Measurements from ENCODE around the gene SSBP4. TPM values are rescaled to one million over a fixed set of nuclear protein-coding genes. Genes with fewer than 3 reads are reported as not detected.

Gene SSBP4
- total RNA-seq, 2 donors from 2014 or later, result 71.5 to 120 TPM

DNA sequence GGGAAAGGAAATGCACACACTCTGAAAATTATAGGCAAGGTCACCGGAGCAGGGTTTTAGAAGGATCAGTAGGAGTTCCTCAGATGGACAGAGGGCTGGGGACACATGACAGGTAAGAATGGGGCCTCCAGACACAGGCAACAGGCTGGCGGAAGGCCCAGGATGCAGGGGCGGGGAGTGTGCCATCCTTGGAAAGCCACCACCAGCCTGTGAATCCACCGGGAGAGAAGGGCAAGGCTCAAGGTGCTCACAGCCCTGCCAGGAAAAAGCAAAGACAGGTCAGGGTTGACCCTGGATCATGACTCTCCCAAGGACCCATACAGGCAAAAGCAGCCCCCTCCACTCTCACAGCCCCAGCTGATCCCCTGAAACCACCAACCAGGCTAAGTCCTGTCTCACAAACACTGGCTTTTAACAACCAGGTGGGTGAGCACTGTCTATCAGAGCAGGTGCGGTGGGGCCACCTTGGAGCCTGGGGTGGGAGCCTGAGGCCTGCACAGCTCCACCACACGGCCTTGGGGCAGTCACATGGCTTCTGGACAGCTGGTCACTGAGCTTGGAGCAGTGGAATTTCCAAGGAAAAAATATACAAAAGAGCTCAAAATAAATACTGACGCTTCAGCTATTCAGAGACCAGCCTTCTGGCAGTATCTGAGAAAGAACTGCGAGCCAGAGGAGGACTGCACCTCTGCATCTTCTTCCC lies 54.0 kb downstream of the SSBP4 start:
- H3K4me1 ChIP-seq (replicated peaks), result no peaks in the 10 kb centered on the region
- WGBS, result 78% methylated on average over 8 of the region's 8 CpGs
- H3K9me3 ChIP-seq, result no peaks in the 10 kb centered on the region
- TF ChIP-seq POLR2A (IDR thresholded peaks at IDR 0.05), result no peak
- TF ChIP-seq, protein P1, sequence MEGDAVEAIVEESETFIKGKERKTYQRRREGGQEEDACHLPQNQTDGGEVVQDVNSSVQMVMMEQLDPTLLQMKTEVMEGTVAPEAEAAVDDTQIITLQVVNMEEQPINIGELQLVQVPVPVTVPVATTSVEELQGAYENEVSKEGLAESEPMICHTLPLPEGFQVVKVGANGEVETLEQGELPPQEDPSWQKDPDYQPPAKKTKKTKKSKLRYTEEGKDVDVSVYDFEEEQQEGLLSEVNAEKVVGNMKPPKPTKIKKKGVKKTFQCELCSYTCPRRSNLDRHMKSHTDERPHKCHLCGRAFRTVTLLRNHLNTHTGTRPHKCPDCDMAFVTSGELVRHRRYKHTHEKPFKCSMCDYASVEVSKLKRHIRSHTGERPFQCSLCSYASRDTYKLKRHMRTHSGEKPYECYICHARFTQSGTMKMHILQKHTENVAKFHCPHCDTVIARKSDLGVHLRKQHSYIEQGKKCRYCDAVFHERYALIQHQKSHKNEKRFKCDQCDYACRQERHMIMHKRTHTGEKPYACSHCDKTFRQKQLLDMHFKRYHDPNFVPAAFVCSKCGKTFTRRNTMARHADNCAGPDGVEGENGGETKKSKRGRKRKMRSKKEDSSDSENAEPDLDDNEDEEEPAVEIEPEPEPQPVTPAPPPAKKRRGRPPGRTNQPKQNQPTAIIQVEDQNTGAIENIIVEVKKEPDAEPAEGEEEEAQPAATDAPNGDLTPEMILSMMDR (IDR thresholded peaks at IDR 0.05), result no peak
- no peak for TF ChIP-seq POLR2AphosphoS5 (IDR thresholded peaks at IDR 0.05)
- H3K27ac ChIP-seq, result no peak overlapping the region
- intact Hi-C loops (cut with DNase I), result no loop called here
- DNase-seq (ENCODE audit: low spot score), result no peak
- H3K36me3 ChIP-seq, result no peaks in the 10 kb centered on the region
- H3K27me3 ChIP-seq (replicated peaks; ENCODE audit: insufficient read depth), result no peaks in the 10 kb centered on the region
- H3K4me3 ChIP-seq, result no peak overlapping the region

DNA sequence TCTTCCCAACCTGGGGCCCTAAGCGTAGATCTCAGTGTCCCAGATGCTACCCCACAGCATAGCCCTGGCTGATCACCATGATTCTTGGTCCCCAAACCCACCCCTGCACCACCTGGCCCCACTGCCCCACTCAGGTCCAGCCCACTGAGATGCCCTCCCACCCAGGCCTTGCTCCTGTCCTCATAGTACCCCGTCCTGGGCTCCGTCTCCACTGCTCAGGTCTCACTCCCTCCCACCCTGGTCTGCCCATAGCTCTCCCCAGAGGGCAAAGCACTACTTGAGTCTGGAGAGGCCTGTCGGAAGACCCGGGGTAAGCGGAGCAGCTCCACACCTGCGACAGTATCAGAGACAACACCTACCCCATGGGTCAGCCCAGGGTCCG lies 54.5 kb downstream of the SSBP4 start:
- Histone ChIP-seq H3K27me3 (replicated peaks; ENCODE audit: insufficient read depth) (no peaks in the 10 kb centered on the region), H3K36me3 (no peaks in the 10 kb centered on the region), H3K4me1 (replicated peaks) (no peaks in the 10 kb centered on the region), H3K9me3 (no peaks in the 10 kb centered on the region), H3K4me3 (no peak overlapping the region), H3K27ac (no peak overlapping the region)
- intact Hi-C loops (cut with DNase I), result no loop called here
- TF ChIP-seq POLR2A (IDR thresholded peaks at IDR 0.05) (no peak), POLR2AphosphoS5 (IDR thresholded peaks at IDR 0.05) (no peak)
- TF ChIP-seq, protein P1 (IDR thresholded peaks at IDR 0.05), result no peak
- DNase-seq (ENCODE audit: low spot score), result no peak
- WGBS, result 95% methylated on average over 8 of the region's 8 CpGs

DNA sequence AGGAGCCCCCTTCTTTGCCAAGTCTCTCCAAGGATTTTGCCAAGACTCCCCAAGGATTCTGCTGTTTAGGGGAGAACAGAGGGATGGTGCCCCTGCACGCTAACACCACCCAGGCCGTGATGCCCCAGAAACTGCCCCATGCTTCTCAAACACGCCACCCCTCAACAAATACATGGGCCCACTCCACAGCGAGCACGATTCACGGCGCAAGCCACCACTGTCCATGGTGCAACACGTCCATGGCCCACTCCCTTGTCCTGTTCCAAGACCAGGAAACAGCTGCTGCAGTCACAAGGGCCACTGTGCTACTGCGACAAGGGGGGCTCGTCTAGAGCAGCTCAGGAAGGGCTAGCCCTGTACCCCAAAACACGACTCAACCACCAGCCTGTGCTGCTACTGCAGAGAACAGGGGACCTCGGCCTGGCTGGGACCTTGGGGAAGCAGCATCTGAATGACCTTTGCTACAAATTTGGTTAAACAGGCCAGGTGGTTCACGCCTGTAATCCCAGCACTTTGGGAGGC lies 55.2 kb downstream of the SSBP4 start:
- TF ChIP-seq, protein P1 (IDR thresholded peaks at IDR 0.05), result no peak
- TF ChIP-seq POLR2AphosphoS5 (IDR thresholded peaks at IDR 0.05), result no peak
- TF ChIP-seq POLR2A (IDR thresholded peaks at IDR 0.05), result no peak
- Histone ChIP-seq H3K4me1 (replicated peaks) (no peaks in the 10 kb centered on the region), H3K36me3 (no peaks in the 10 kb centered on the region), H3K27ac (no peak overlapping the region), H3K27me3 (replicated peaks; ENCODE audit: insufficient read depth) (no peaks in the 10 kb centered on the region), H3K9me3 (no peaks in the 10 kb centered on the region), H3K4me3 (no peak overlapping the region)
- DNase-seq (ENCODE audit: low spot score), result no peak
- WGBS, result 91% methylated on average over 12 of the region's 13 CpGs
- intact Hi-C loops (cut with DNase I), result no loop called here

DNA sequence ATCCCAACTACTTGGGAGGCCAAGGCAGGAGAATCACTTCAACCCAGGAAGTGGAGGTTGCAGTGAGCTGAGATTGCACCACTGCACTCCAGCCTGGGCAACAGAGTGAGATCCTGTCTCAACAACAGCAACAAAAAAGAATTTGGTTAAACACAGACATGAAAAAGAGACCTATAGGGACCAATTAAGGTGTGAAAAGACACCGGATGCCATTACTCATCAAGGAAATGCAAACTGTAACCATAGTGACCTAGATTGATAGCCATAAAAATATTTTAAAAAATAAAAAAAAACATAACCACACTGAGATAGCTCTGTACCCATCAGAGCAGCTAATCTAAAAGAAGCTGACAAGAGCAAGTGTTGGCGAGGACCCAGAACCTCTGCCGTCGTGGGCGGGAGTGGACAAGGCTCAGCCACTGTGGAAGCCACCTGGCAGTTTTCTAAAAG lies 55.8 kb downstream of the SSBP4 start:
- Histone ChIP-seq H3K36me3 (no peaks in the 10 kb centered on the region), H3K27me3 (replicated peaks; ENCODE audit: insufficient read depth) (no peaks in the 10 kb centered on the region), H3K27ac (no peak overlapping the region), H3K4me3 (no peak overlapping the region), H3K4me1 (replicated peaks) (no peaks in the 10 kb centered on the region), H3K9me3 (no peaks in the 10 kb centered on the region)
- intact Hi-C loops (cut with DNase I), result no loop called here
- TF ChIP-seq, protein P1 (IDR thresholded peaks at IDR 0.05), result no peak
- no peak for TF ChIP-seq POLR2AphosphoS5 (IDR thresholded peaks at IDR 0.05)
- TF ChIP-seq POLR2A (IDR thresholded peaks at IDR 0.05), result no peak
- 57% methylated on average over 5 of the region's 5 CpGs for WGBS
- DNase-seq (ENCODE audit: low spot score), result no peak

DNA sequence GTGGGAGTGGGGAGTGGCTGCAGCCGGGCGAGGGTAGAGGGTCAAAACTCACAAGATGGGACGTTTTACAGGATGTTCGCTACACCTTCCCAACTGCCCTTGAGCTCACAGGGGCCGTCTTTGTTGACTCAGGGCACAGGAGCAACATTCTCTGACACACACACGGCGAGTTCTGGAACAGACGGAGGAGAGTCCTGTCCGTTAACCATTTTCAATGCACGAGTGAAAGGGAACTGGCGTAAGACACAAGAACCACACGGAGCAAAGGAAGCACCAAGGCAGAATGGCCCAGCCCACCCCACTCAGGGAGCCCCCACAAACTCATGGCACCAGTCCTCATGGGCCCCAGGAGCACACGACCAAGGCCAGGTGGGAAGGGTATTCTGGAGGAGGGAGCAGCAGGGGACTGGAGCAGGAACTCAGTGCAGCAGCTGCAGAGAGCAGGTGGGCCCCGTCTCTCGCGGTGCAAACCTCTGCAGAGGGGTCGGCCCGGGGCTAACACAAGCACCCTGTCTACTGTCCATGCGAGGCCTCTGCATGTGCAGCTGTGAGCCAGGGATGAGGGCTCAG lies 56.6 kb downstream of the SSBP4 start:
- 63% methylated on average over 19 of the region's 19 CpGs for WGBS
- no peaks in the 10 kb centered on the region for H3K36me3 ChIP-seq
- TF ChIP-seq, protein P1 (IDR thresholded peaks at IDR 0.05), result no peak
- TF ChIP-seq POLR2AphosphoS5 (IDR thresholded peaks at IDR 0.05) (no peak), POLR2A (IDR thresholded peaks at IDR 0.05) (no peak)
- no peaks in the 10 kb centered on the region for H3K27me3 ChIP-seq (replicated peaks; ENCODE audit: insufficient read depth)
- intact Hi-C loops (cut with DNase I), result no loop called here
- H3K4me3 ChIP-seq, result no peak overlapping the region
- no peaks in the 10 kb centered on the region for H3K4me1 ChIP-seq (replicated peaks)
- no peaks in the 10 kb centered on the region for H3K9me3 ChIP-seq
- no peak overlapping the region for H3K27ac ChIP-seq
- DNase-seq (ENCODE audit: low spot score), result no peak
